Measurements from ENCODE around the gene EEF1G.

DNA sequence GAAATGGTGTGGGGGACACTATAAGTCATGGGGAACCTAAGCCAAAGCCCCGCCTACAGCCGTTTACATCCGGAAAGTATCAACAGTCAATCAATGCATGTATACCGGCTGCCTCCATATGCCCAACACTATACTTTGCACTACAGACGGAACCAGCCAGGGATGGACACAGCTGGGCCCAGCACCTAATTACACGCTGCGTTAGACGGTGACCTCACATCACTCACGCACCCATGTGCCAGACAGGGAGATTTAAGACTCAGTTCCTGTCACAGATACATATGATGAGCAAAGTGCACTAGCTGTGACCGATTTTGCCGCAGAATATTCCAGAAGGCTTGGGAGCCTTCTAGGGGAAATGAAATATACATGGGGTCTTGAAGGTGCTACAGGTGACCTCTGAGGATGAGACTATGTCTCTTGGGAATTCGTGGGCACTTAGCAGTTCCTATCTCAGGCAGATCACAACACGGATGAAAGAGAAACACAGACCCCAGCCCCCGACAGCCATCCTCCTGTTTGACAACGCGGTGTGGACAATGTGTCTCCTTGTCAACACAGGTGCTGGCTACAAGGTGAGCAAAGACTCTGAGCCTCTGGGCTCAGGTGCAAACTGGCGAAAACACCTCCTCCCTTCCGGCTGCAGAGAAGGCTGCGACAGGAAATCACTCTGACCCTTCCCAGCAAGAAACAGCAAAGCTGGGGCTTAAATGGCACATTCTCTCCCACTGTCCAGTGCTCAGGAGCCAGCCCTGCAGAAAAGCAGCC is 35.0 kb downstream of the EEF1G start:
- TF ChIP-seq, protein P1, sequence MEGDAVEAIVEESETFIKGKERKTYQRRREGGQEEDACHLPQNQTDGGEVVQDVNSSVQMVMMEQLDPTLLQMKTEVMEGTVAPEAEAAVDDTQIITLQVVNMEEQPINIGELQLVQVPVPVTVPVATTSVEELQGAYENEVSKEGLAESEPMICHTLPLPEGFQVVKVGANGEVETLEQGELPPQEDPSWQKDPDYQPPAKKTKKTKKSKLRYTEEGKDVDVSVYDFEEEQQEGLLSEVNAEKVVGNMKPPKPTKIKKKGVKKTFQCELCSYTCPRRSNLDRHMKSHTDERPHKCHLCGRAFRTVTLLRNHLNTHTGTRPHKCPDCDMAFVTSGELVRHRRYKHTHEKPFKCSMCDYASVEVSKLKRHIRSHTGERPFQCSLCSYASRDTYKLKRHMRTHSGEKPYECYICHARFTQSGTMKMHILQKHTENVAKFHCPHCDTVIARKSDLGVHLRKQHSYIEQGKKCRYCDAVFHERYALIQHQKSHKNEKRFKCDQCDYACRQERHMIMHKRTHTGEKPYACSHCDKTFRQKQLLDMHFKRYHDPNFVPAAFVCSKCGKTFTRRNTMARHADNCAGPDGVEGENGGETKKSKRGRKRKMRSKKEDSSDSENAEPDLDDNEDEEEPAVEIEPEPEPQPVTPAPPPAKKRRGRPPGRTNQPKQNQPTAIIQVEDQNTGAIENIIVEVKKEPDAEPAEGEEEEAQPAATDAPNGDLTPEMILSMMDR (IDR thresholded peaks at IDR 0.05; ENCODE audit: low read length), result no peak
- TF ChIP-seq EZH2 (optimal IDR thresholded peaks at IDR 0.05; ENCODE audit: low read depth, low read length), result no peak
- no peak for TF ChIP-seq EZH2phosphoT487 (IDR thresholded peaks at IDR 0.05; ENCODE audit: low read length)
